HG03520 (cell line): Measurements from ENCODE around the gene CBLL1.

ENCODE experiments used
- ATAC-seq: cut with Tn5 transposase; IDR thresholded peaks from one replicate; pipeline ENCODE4 v1.9.1; 2021; ENCODE audit warnings: mild to moderate bottlenecking, moderate library complexity; ENCODE audit not compliant: unreplicated experiment

The CBLL1 gene

GRCh38 chr7:107742678-107743566, 1.0 kb upstream of the CBLL1 start:
- peak; percentile 30 for ATAC-seq

- ATAC-seq = peak; percentile 33
Observed at GRCh38 chr7:107744345-107744750, 406 bp downstream of the CBLL1 start.

GRCh38 chr7:107746006-107746405, 2.1 kb downstream of the CBLL1 start:
- no peak for ATAC-seq

GRCh38 chr7:107751113-107751512, 7.2 kb downstream of the CBLL1 start:
- ATAC-seq = no peak

GRCh38 chr7:107754642-107755041, 10.7 kb downstream of the CBLL1 start:
- ATAC-seq = no peak

- no peak for ATAC-seq
Observed at GRCh38 chr7:107758667-107759066, 14.7 kb downstream of the CBLL1 start.

GRCh38 chr7:107767391-107767790, 23.4 kb downstream of the CBLL1 start:
- no peak for ATAC-seq

GRCh38 chr7:107768263-107768662, 24.3 kb downstream of the CBLL1 start:
- ATAC-seq = no peak

GRCh38 chr7:107773027-107773426, 29.1 kb downstream of the CBLL1 start:
- no peak for ATAC-seq

- no peak for ATAC-seq
Observed at GRCh38 chr7:107777702-107778101, 33.8 kb downstream of the CBLL1 start.

- no peak for ATAC-seq
Observed at GRCh38 chr7:107778283-107778682, 34.3 kb downstream of the CBLL1 start.

GRCh38 chr7:107779647-107780099, 35.7 kb downstream of the CBLL1 start:
- no peak for ATAC-seq

- ATAC-seq = no peak
Observed at GRCh38 chr7:107782374-107782773, 38.4 kb downstream of the CBLL1 start.

GRCh38 chr7:107783648-107784047, 39.7 kb downstream of the CBLL1 start:
- no peak for ATAC-seq

GRCh38 chr7:107785170-107785569, 41.2 kb downstream of the CBLL1 start:
- ATAC-seq = no peak

GRCh38 chr7:107785926-107786325, 42.0 kb downstream of the CBLL1 start:
- no peak for ATAC-seq

GRCh38 chr7:107788216-107788615, 44.3 kb downstream of the CBLL1 start:
- ATAC-seq = no peak

GRCh38 chr7:107788662-107789061, 44.7 kb downstream of the CBLL1 start:
- ATAC-seq = no peak

- no peak for ATAC-seq
Observed at GRCh38 chr7:107789647-107790046, 45.7 kb downstream of the CBLL1 start.

GRCh38 chr7:107792364-107792763, 48.4 kb downstream of the CBLL1 start:
- no peak for ATAC-seq

GRCh38 chr7:107799647-107800264, 55.8 kb downstream of the CBLL1 start:
- ATAC-seq = no peak

GRCh38 chr7:107803009-107803610, 59.2 kb downstream of the CBLL1 start, which contains the start of gene SLC26A3:
TSS of gene SLC26A3 (minus strand) at chr7:107803223. CDS start at chr7:107794509, 8,714 bp downstream.
- no peak for ATAC-seq
